ENCODE results near the gene APBB2. TPM values are rescaled to one million over a fixed set of nuclear protein-coding genes. Genes with fewer than 3 reads are reported as not detected.
A peak's percentile ranks its signal among the peaks of the same experiment; 100 is the strongest.

The APBB2 gene
- total and polyA plus RNA-seq, 8 donors, result 4.7 to 55.4 (median 23.1) TPM

GRCh38 chr4:41143311-41144039 lies 70.9 kb downstream of the APBB2 start:
- no peak for TF ChIP-seq CTCF (IDR thresholded peaks at IDR 0.05)
- TF ChIP-seq POLR2A (IDR thresholded peaks at IDR 0.05), result no peak
- peak in 2 of 3 donors; percentile 11 to 59 for TF ChIP-seq POLR2AphosphoS5 (IDR thresholded peaks at IDR 0.05)
- TF ChIP-seq EP300 (IDR thresholded peaks at IDR 0.05), result no peak
- Histone ChIP-seq H3K27me3 (no peaks in the 10 kb centered on the region), H3K9me3 (no peaks in the 10 kb centered on the region), H3K4me3 (no peak overlapping the region), H3K4me1 (peaks cover 57 to 76% (median 64%) of the 10 kb centered on the region in 4 donors), H3K27ac (peak overlapping the region in 4 of 5 donors; percentile 74 to 85 (median 82)), H3K36me3 (no peaks in the 10 kb centered on the region)
- 32 to 40% (median 33%) methylated on average over 6 of the region's 6 CpGs for WGBS, 5 donors
- intact Hi-C loops (cut with DNase I; ENCODE audit: low total_unique reads), result loop anchor here (10.0 kb wide), 1 partner anchor 61 kb away; no protein-coding TSS in a partner anchor
- DNase-seq, result peak; percentile 62 to 79

- TF ChIP-seq EP300 (IDR thresholded peaks at IDR 0.05), result no peak
- no peak for TF ChIP-seq POLR2A (IDR thresholded peaks at IDR 0.05)
- TF ChIP-seq CTCF (IDR thresholded peaks at IDR 0.05), result no peak
- TF ChIP-seq POLR2AphosphoS5 (IDR thresholded peaks at IDR 0.05), result no peak
- DNase-seq, result peak; percentile 35 to 53
- Histone ChIP-seq H3K27me3 (no peaks in the 10 kb centered on the region), H3K4me1 (peaks cover 56 to 67% (median 59%) of the 10 kb centered on the region in 4 donors), H3K9me3 (no peaks in the 10 kb centered on the region), H3K4me3 (no peak overlapping the region), H3K27ac (peak overlapping the region; percentile 54 to 85 (median 81)), H3K36me3 (no peaks in the 10 kb centered on the region)
- intact Hi-C loops (cut with DNase I; ENCODE audit: low total_unique reads), result loop anchor here (10.0 kb wide), 1 partner anchor 62 kb away; no protein-coding TSS in a partner anchor
- 44 to 48% (median 46%) methylated on average over 10 of the region's 10 CpGs for whole genome bisulfite sequencing, 5 donors
Measured at GRCh38 chr4:41142376-41143310, 71.7 kb downstream of the APBB2 start.

- peaks cover 50 to 62% (median 52%) of the 10 kb centered on the region in 4 donors for H3K4me1 ChIP-seq
- 29 to 57% (median 36%) methylated on average over 1 of the region's 1 CpG for WGBS, 5 donors
- no peak for DNase-seq
- intact Hi-C loops (cut with DNase I; ENCODE audit: low total_unique reads), result loop anchor here (10.0 kb wide), 1 partner anchor 63 kb away; no protein-coding TSS in a partner anchor
- H3K27ac ChIP-seq, result peak overlapping the region; percentile 29 to 85 (median 81)
- H3K9me3 ChIP-seq, result no peaks in the 10 kb centered on the region
- H3K36me3 ChIP-seq, result no peaks in the 10 kb centered on the region
- no peaks in the 10 kb centered on the region for H3K27me3 ChIP-seq
- no peak overlapping the region for H3K4me3 ChIP-seq
- TF ChIP-seq EP300 (IDR thresholded peaks at IDR 0.05) (no peak), POLR2A (IDR thresholded peaks at IDR 0.05) (no peak)
Measured at GRCh38 chr4:41141900-41142299, 72.4 kb downstream of the APBB2 start.

GRCh38 chr4:41140410-41140809 lies 73.9 kb downstream of the APBB2 start:
- peak overlapping the region in 2 of 5 donors; percentile 42 to 44 for H3K27ac ChIP-seq
- H3K9me3 ChIP-seq, result no peaks in the 10 kb centered on the region
- H3K4me1 ChIP-seq, result peaks cover 47 to 62% (median 52%) of the 10 kb centered on the region in 4 donors
- DNase-seq, result no peak
- TF ChIP-seq POLR2AphosphoS5 (IDR thresholded peaks at IDR 0.05), result no peak
- no peak for TF ChIP-seq EP300 (IDR thresholded peaks at IDR 0.05)
- TF ChIP-seq POLR2A (IDR thresholded peaks at IDR 0.05), result no peak
- no peak for TF ChIP-seq CTCF (IDR thresholded peaks at IDR 0.05)
- H3K4me3 ChIP-seq, result no peak overlapping the region
- intact Hi-C loops (cut with DNase I; ENCODE audit: low total_unique reads), result loop anchor here (10.0 kb wide), 1 partner anchor 64 kb away; no protein-coding TSS in a partner anchor
- no peaks in the 10 kb centered on the region for H3K36me3 ChIP-seq
- 93 to 96% (median 94%) methylated on average over 6 of the region's 6 CpGs for WGBS, 5 donors
- no peaks in the 10 kb centered on the region for H3K27me3 ChIP-seq
